Measurements from ENCODE around the gene ATRNL1. TPM values are rescaled to one million over a fixed set of nuclear protein-coding genes. Genes with fewer than 3 reads are reported as not detected.

ATRNL1 gene
- polyA plus RNA-seq, 3 donors = not detected

GRCh38 chr10:115706488-115707076 is 613.4 kb downstream of the ATRNL1 start:
- Mint-ChIP-seq H3K4me3 (no peak overlapping the region), H3K27ac (no peak overlapping the region), H3K27me3 (ENCODE audit: low read depth in 3 of 3) (peaks cover 0 to 1% (median 0%) of the 10 kb centered on the region in 3 donors), H3K36me3 (no peaks in the 10 kb centered on the region), H3K4me1 (no peaks in the 10 kb centered on the region), H3K9me3 (no peaks in the 10 kb centered on the region)
- Histone ChIP-seq H3K4me3 (replicated peaks in 1 of 3; ENCODE audit: low read depth in 2 of 3, low read length in 3 of 3) (no peak overlapping the region), H3K9ac (ENCODE audit: insufficient read depth, low read length, poor library complexity, severe bottlenecking) (no peak overlapping the region), H3K79me2 (ENCODE audit: insufficient read depth, low read length) (no peaks in the 10 kb centered on the region), H4K20me1 (ENCODE audit: insufficient read depth, low read length) (no peaks in the 10 kb centered on the region), H3K4me1 (ENCODE audit: control insufficient read depth in 1 of 2, insufficient read depth in 2 of 2, low read length in 2 of 2) (no peaks in the 10 kb centered on the region), H3K36me3 (replicated peaks in 1 of 2; ENCODE audit: control insufficient read depth in 1 of 2, insufficient read depth in 2 of 2, low read length in 2 of 2) (no peaks in the 10 kb centered on the region), H3K4me2 (replicated peaks; ENCODE audit: extremely low read depth, low read length, poor library complexity, severe bottlenecking) (no peak overlapping the region), H2AFZ (ENCODE audit: insufficient read depth, low read depth, low read length, poor library complexity, severe bottlenecking) (no peak overlapping the region), H3K27me3 (ENCODE audit: control insufficient read depth in 2 of 2, insufficient read depth in 2 of 2, low read length in 2 of 2) (no peaks in the 10 kb centered on the region), H3K9me3 (replicated peaks in 1 of 2; ENCODE audit: control insufficient read depth in 1 of 2, insufficient read depth in 1 of 2, low read length in 2 of 2) (no peaks in the 10 kb centered on the region), H3K27ac (ENCODE audit: low read depth in 1 of 2, low read length in 2 of 2) (no peak overlapping the region)
- WGBS (ENCODE audit: insufficient coverage) = no CpG with 5 or more reads among the region's 2 CpGs
- TF ChIP-seq CTCF (IDR thresholded peaks at IDR 0.05) = no peak
- no peak for DNase-seq
- intact Hi-C loops (cut with micrococcal nuclease) = no loop called here

GRCh38 chr10:115710136-115710535 is 617.0 kb downstream of the ATRNL1 start:
- Mint-ChIP-seq H3K27me3 (ENCODE audit: low read depth in 3 of 3) (no peaks in the 10 kb centered on the region), H3K27ac (no peak overlapping the region), H3K9me3 (no peaks in the 10 kb centered on the region)

More at GRCh38 chr10:115710136-115710535, 617.0 kb downstream of the ATRNL1 start:
- Histone ChIP-seq H3K4me1 (ENCODE audit: control insufficient read depth in 1 of 2, insufficient read depth in 2 of 2, low read length in 2 of 2) (no peaks in the 10 kb centered on the region), H3K9ac (ENCODE audit: insufficient read depth, low read length, poor library complexity, severe bottlenecking) (no peak overlapping the region), H3K27me3 (ENCODE audit: control insufficient read depth in 2 of 2, insufficient read depth in 2 of 2, low read length in 2 of 2) (no peaks in the 10 kb centered on the region), H3K4me2 (replicated peaks; ENCODE audit: extremely low read depth, low read length, poor library complexity, severe bottlenecking) (no peak overlapping the region), H3K9me3 (replicated peaks in 1 of 2; ENCODE audit: control insufficient read depth in 1 of 2, insufficient read depth in 1 of 2, low read length in 2 of 2) (no peaks in the 10 kb centered on the region), H2AFZ (ENCODE audit: insufficient read depth, low read depth, low read length, poor library complexity, severe bottlenecking) (no peak overlapping the region), H3K79me2 (ENCODE audit: insufficient read depth, low read length) (no peaks in the 10 kb centered on the region), H3K27ac (ENCODE audit: low read depth in 1 of 2, low read length in 2 of 2) (no peak overlapping the region), H3K36me3 (replicated peaks in 1 of 2; ENCODE audit: control insufficient read depth in 1 of 2, insufficient read depth in 2 of 2, low read length in 2 of 2) (no peaks in the 10 kb centered on the region), H3K4me3 (replicated peaks in 1 of 3; ENCODE audit: low read depth in 2 of 3, low read length in 3 of 3) (no peak overlapping the region), H4K20me1 (ENCODE audit: insufficient read depth, low read length) (no peaks in the 10 kb centered on the region)
- no peak for TF ChIP-seq CTCF (IDR thresholded peaks at IDR 0.05)
- no peaks in the 10 kb centered on the region for H3K4me1 Mint-ChIP-seq
- no peak overlapping the region for H3K4me3 Mint-ChIP-seq
- no peaks in the 10 kb centered on the region for H3K36me3 Mint-ChIP-seq
- 100% methylated on average over 1 of the region's 1 CpG for WGBS (ENCODE audit: insufficient coverage)
- DNase-seq = no peak
- intact Hi-C loops (cut with micrococcal nuclease) = no loop called here

Measured in CD14-positive monocyte (primary cell).